Neural cell (in vitro differentiated cells): Measurements from ENCODE around the gene NT5DC4.

Experiments used
- CTCF ChIP-seq: fragments of 450-650 bp; IDR thresholded peaks from 2 replicates; pipeline ENCODE4 v1.5.1; 2014; ENCODE audit warnings: antibody characterized with exemption, mild to moderate bottlenecking, moderate library complexity; ENCODE audit not compliant: poor library complexity, severe bottlenecking
- EP300 ChIP-seq: fragments of 450-650 bp; conservative IDR thresholded peaks from 2 replicates; pipeline ENCODE4 v1.6.1; 2014; ENCODE audit warnings: antibody characterized with exemption, mild to moderate bottlenecking, moderate library complexity; ENCODE audit not compliant: poor library complexity, severe bottlenecking
- EZH2 ChIP-seq: fragments of 200-600, 300-800 bp; shearing (Covaris generic), sonication (generic); IDR thresholded peaks from 2 replicates; pipeline ENCODE4 v1.6.1; 2014; ENCODE audit warnings: antibody characterized with exemption, low read length, borderline replicate concordance, mild to moderate bottlenecking; ENCODE audit not compliant: insufficient read depth, poor library complexity, severe bottlenecking
- POLR2AphosphoS5 ChIP-seq: IDR thresholded peaks from 2 replicates; pipeline ENCODE4 v1.6.1; 2012
- RAD21 ChIP-seq: fragments of 450-650 bp; conservative IDR thresholded peaks from 2 replicates; pipeline ENCODE4 v1.6.1; 2014; ENCODE audit warnings: antibody characterized with exemption, mild to moderate bottlenecking, moderate library complexity
- REST ChIP-seq: IDR thresholded peaks from 2 replicates; pipeline ENCODE4 v1.6.1; 2012; ENCODE audit warnings: borderline replicate concordance
- SMC3 ChIP-seq: fragments of 450-650 bp; conservative IDR thresholded peaks from 2 replicates; pipeline ENCODE4 v1.6.1; 2014; ENCODE audit warnings: antibody characterized with exemption, mild to moderate bottlenecking, moderate library complexity; ENCODE audit not compliant: poor library complexity
- TAF1 ChIP-seq: IDR thresholded peaks from 2 replicates; pipeline ENCODE4 v1.6.1; 2012; ENCODE audit warnings: low read depth

- no peak for TF ChIP-seq CTCF
- no peak for TF ChIP-seq EP300
- TF ChIP-seq REST: no peak
- no peak for TF ChIP-seq SMC3
- no peak for TF ChIP-seq POLR2AphosphoS5
- no peak for TF ChIP-seq TAF1
- no peak for TF ChIP-seq EZH2
- no peak for TF ChIP-seq RAD21
Observed at GRCh38 chr2:112724591-112725525, 4.0 kb downstream of the NT5DC4 start.
